Transverse colon (tissue), 4 donors: ENCODE data around the gene TSGA10. TPM values are rescaled to one million over a fixed set of nuclear protein-coding genes. Genes with fewer than 3 reads are reported as not detected.
"Not testable (repeated sequence)": the region's sequence is repeated elsewhere in the genome, so short reads cannot be mapped to it uniquely, and the experiment has no call there.

Source experiments
- DNase-seq: peaks from one replicate; pipeline ENCODE4 v3.0.0-alpha.2; 2019
- H3K27ac ChIP-seq, 4 donors: fragments of 200-600 bp; sonication (generic); 2 replicates each; pipeline ENCODE4 v1.5.1; 2016 to 2018; ENCODE audit warnings: inconsistent platforms in 4 of 4
- H3K27me3 ChIP-seq: fragments of 200-600 bp; sonication (generic); 2 replicates; pipeline ENCODE4 v1.5.1; 2017; ENCODE audit warnings: inconsistent platforms
- H3K36me3 ChIP-seq, 4 donors: fragments of 200-600 bp; sonication (generic); 2 replicates each; pipeline ENCODE4 v1.5.1; 2017 to 2019; ENCODE audit warnings: inconsistent platforms in 4 of 4
- H3K4me1 ChIP-seq, 4 donors: fragments of 200-600 bp; sonication (generic); 2 replicates each; pipeline ENCODE4 v1.5.1; 2017 to 2020; ENCODE audit warnings: inconsistent platforms in 4 of 4
- H3K4me3 ChIP-seq, 4 donors: fragments of 200-600 bp; sonication (generic); 1 replicate in 1 of 4; 2 replicates in 3 of 4; pipeline versions ENCODE4 v1.5.1 to v1.6.1; 2017 to 2019; ENCODE audit warnings: inconsistent platforms in 4 of 4
- H3K9me3 ChIP-seq, 2 donors: fragments of 200-600 bp; sonication (generic); 2 replicates each; pipeline ENCODE4 v1.5.1; 2017 to 2019; ENCODE audit warnings: inconsistent platforms in 2 of 2
- EP300 ChIP-seq: sonication (generic); formaldehyde crosslinking; IDR thresholded peaks from one replicate; pipeline ENCODE4 v1.6.1; 2017; ENCODE audit warnings: antibody characterized with exemption, low read depth
- POLR2A ChIP-seq: fragments of 450-650 bp; IDR thresholded peaks from one replicate; pipeline ENCODE4 v1.6.1; 2016; ENCODE audit warnings: antibody characterized with exemption, mild to moderate bottlenecking, moderate library complexity
- POLR2AphosphoS5 ChIP-seq, 3 donors: sonication (generic); formaldehyde crosslinking; IDR thresholded peaks; one replicate each; pipeline ENCODE4 v1.6.1; 2016; ENCODE audit warnings: antibody characterized with exemption in 3 of 3
- WGBS, 2 donors: methylation state at CpG; one replicate each; pipeline ENCODE4 v1.1.5; 2018; ENCODE audit warnings: low coverage in 1 of 2; 5-methylcytosine and 5-hydroxymethylcytosine counted together
- in situ Hi-C, 4 donors: fragments of 200-750 bp; cut with MboI; loops; one replicate each; pipeline versions ENCODE4 v1.15.0 to v1.15.1; 2017; ENCODE audit warnings: low sequenced_read_pairs in 3 of 4, low pct_ligation_motif_present in 1 of 4, low pct_unique_long_range_greater_than_20kb in 1 of 4
- intact Hi-C: fragments of 100-400 bp; cut with DNase I; formaldehyde crosslinking; loops from one replicate; pipeline ENCODE4 v1.15.1; 2023; ENCODE audit warnings: low total_unique reads
- total RNA-seq, 4 donors: library from RNA; depleted of rRNA; stranded (reverse); fragments of >200 nt; gene quantifications; one replicate each; pipeline ENCODE4 v1.1.0, GENCODE V29; 2016
- TF ChIP-seq, protein P1 (sequence below), 5 experiments: fragments of 200-600 bp in 3 of 5; fragments of 450-650 bp in 2 of 5; sonication (generic) in 3 of 5; IDR thresholded peaks; 1 replicate in 2 of 5; 2 replicates in 3 of 5; pipeline ENCODE4 v1.5.1; 2016 to 2017; ENCODE audit warnings: antibody characterized with exemption in 5 of 5, inconsistent platforms in 3 of 5, mild to moderate bottlenecking in 2 of 5, moderate library complexity in 1 of 5

The TSGA10 gene
- total RNA-seq, 4 donors from 2014 or later: 7.5 to 18.5 (median 13.6) TPM

DNA sequence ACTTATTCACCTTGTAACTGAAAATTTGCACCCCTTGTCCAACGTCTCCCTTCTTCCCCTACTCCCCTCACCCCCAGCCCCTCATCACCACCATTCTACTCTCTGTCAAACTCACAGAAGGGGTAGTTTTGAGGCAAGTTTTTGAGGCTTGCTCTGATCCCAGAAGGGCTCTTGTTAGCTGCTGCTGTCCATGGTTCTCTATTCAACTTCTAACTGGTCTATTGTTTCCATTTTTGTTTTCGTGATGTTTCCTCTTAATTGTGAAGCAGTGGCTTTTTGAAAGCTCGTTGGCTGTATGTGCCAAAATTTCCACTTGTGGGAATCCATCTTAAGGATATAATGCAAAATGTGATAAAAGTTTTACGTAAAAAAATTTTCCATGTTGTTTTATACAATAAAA lies 126.2 kb downstream of the TSGA10 start:
- intact Hi-C loops (no loop called here), in situ Hi-C loops (no loop called here)
- no peaks in the 10 kb centered on the region for H3K4me1 ChIP-seq
- H3K27ac ChIP-seq: no peak overlapping the region
- H3K27me3 ChIP-seq: no peaks in the 10 kb centered on the region
- no peak for DNase-seq
- WGBS, 2 donors: 71 to 76% methylated on average over 4 of the region's 4 CpGs
- no peaks in the 10 kb centered on the region for H3K9me3 ChIP-seq
- TF ChIP-seq POLR2A: no peak
- no peaks in the 10 kb centered on the region for H3K36me3 ChIP-seq
- no peak overlapping the region for H3K4me3 ChIP-seq

- Histone ChIP-seq H3K27ac (no peak overlapping the region), H3K4me1 (no peaks in the 10 kb centered on the region), H3K4me3 (no peak overlapping the region), H3K27me3 (no peaks in the 10 kb centered on the region), H3K9me3 (no peaks in the 10 kb centered on the region), H3K36me3 (no peaks in the 10 kb centered on the region)
- in situ Hi-C loops (no loop called here), intact Hi-C loops (no loop called here)
- no peak for DNase-seq
- 54 to 62% methylated on average over 4 of the region's 4 CpGs for WGBS, 2 donors
- TF ChIP-seq, protein P1, sequence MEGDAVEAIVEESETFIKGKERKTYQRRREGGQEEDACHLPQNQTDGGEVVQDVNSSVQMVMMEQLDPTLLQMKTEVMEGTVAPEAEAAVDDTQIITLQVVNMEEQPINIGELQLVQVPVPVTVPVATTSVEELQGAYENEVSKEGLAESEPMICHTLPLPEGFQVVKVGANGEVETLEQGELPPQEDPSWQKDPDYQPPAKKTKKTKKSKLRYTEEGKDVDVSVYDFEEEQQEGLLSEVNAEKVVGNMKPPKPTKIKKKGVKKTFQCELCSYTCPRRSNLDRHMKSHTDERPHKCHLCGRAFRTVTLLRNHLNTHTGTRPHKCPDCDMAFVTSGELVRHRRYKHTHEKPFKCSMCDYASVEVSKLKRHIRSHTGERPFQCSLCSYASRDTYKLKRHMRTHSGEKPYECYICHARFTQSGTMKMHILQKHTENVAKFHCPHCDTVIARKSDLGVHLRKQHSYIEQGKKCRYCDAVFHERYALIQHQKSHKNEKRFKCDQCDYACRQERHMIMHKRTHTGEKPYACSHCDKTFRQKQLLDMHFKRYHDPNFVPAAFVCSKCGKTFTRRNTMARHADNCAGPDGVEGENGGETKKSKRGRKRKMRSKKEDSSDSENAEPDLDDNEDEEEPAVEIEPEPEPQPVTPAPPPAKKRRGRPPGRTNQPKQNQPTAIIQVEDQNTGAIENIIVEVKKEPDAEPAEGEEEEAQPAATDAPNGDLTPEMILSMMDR (IDR thresholded peaks at IDR 0.05): no peak
- TF ChIP-seq POLR2A: no peak
Measured at GRCh38 chr2:99027856-99028255, 126.9 kb downstream of the TSGA10 start.

- H3K27ac ChIP-seq: no peak overlapping the region
- no peaks in the 10 kb centered on the region for H3K36me3 ChIP-seq
- TF ChIP-seq POLR2A: no peak
- no peak for TF ChIP-seq POLR2AphosphoS5 (IDR thresholded peaks at IDR 0.05)
- no peak for TF ChIP-seq EP300
- TF ChIP-seq, protein P1 (IDR thresholded peaks at IDR 0.05): no peak
- H3K9me3 ChIP-seq: no peaks in the 10 kb centered on the region
- in situ Hi-C loops: no loop called here
- H3K4me1 ChIP-seq: no peaks in the 10 kb centered on the region
- DNase-seq: no peak
- H3K4me3 ChIP-seq: no peak overlapping the region
- intact Hi-C loops: no loop called here
- WGBS, 2 donors: 95% methylated on average over 10 of the region's 10 CpGs; no CpG with 5 or more reads in 1 of the 2 donors
- no peaks in the 10 kb centered on the region for H3K27me3 ChIP-seq
Measured at GRCh38 chr2:99000708-99001107, 154.0 kb downstream of the TSGA10 start.

- H3K36me3 ChIP-seq, in situ Hi-C loops, H3K4me1 ChIP-seq, H3K4me3 ChIP-seq, H3K9me3 ChIP-seq, DNase-seq, H3K27me3 ChIP-seq, intact Hi-C loops, H3K27ac ChIP-seq: not testable (repeated sequence)
- WGBS, 2 donors: 96% methylated on average over 8 of the region's 28 CpGs; no CpG with 5 or more reads in 1 of the 2 donors
Measured at GRCh38 chr2:98988695-98989094, 166.0 kb downstream of the TSGA10 start.

DNA sequence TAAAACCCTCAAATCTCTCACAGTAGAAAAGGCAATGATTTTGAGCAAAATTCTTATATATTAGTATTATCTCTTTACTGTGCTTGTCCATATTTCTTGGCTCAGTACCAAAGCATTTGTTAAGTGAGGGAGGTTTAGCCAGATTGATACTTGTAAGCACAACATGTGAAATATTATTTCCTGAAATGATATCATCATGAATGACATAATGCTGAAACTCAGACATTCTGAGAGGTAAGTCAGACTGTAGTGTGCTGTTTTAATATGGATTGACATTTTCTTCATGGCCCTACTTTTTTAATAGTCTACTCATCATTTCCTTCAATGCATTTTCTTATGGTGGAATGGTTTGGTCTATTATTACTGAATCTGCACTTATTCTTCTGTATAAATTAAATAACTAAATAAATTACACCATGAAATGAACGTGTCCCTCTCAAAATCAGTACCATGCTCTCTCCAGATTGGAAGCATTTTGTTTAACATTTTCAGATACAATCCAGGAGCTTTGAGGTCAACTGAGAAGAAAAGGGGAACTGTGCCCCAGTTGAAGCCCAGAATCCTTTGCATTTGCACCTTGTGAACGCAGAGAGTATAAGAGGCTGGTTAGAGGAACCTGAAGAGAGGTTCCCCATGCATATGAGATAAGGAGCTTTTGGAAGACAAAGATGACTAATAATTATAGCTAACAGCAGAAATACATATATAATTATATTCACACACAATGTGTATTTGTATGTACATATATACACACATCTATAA lies 168.7 kb downstream of the TSGA10 start:
- in situ Hi-C loops: no loop called here
- H3K4me1 ChIP-seq: no peaks in the 10 kb centered on the region
- no peak overlapping the region for H3K27ac ChIP-seq
- 63 to 66% methylated on average over 2 of the region's 2 CpGs for WGBS, 2 donors
- no peaks in the 10 kb centered on the region for H3K27me3 ChIP-seq
- TF ChIP-seq EP300: no peak
- TF ChIP-seq POLR2AphosphoS5 (IDR thresholded peaks at IDR 0.05): no peak
- no peak for TF ChIP-seq POLR2A
- TF ChIP-seq, protein P1 (IDR thresholded peaks at IDR 0.05): no peak
- no peak overlapping the region for H3K4me3 ChIP-seq
- H3K9me3 ChIP-seq: no peaks in the 10 kb centered on the region
- H3K36me3 ChIP-seq: no peaks in the 10 kb centered on the region
- DNase-seq: no peak
- intact Hi-C loops: no loop called here
